SK-N-DZ (cell line): ENCODE measurements around the gene FTCDNL1.

Experiments
- DNase-seq: peaks from one replicate; pipeline ENCODE4 v3.0.0-alpha.2; 2015; ENCODE audit warnings: low spot score
- small RNA-seq, 2 experiments: library from RNA; depleted of rRNA; stranded (forward); fragments of <200 nt; gene quantifications; one replicate each; pipeline ENCODE3, GENCODE V24; 2014

Gene FTCDNL1

GRCh38 chr2:199742884-199743283 lies 108.1 kb downstream of the FTCDNL1 start:
- DNase-seq = no peak

- DNase-seq = no peak
Observed at GRCh38 chr2:199740111-199740428, 110.9 kb downstream of the FTCDNL1 start.

GRCh38 chr2:199739413-199740110 lies 111.4 kb downstream of the FTCDNL1 start:
- DNase-seq = peak; percentile 62

- DNase-seq = no peak
Observed at GRCh38 chr2:199738727-199739412, 112.1 kb downstream of the FTCDNL1 start.

GRCh38 chr2:199734651-199735050 lies 116.3 kb downstream of the FTCDNL1 start:
- no peak for DNase-seq

- DNase-seq = no peak
Observed at GRCh38 chr2:199734011-199734410, 117.0 kb downstream of the FTCDNL1 start.

GRCh38 chr2:199727801-199728200 lies 123.2 kb downstream of the FTCDNL1 start:
- no peak for DNase-seq

GRCh38 chr2:199727306-199727705 lies 123.7 kb downstream of the FTCDNL1 start:
- DNase-seq = no peak

- DNase-seq = no peak
Observed at GRCh38 chr2:199718074-199718473, 132.9 kb downstream of the FTCDNL1 start.

GRCh38 chr2:199717587-199717907 lies 133.4 kb downstream of the FTCDNL1 start:
- DNase-seq = no peak

- DNase-seq = no peak
Observed at GRCh38 chr2:199716807-199717586, 134.0 kb downstream of the FTCDNL1 start.

- no peak for DNase-seq
Observed at GRCh38 chr2:199713746-199714145, 137.2 kb downstream of the FTCDNL1 start.

GRCh38 chr2:199710551-199710950 lies 140.4 kb downstream of the FTCDNL1 start:
- no peak for DNase-seq

Small RNA genes within 50 kb of the gene (small RNA-seq; reads per million reads assigned to genes)
- gene AC108032.1 (0 reads per million in 2 experiments), gene RN7SL717P (0 reads per million in 2 experiments)
